OCI-LY1 (cell line): Measurements from ENCODE around the gene NISCH.

Experiments
- H2AFZ ChIP-seq: fragments of 200-600 bp; sonication (generic), shearing (Covaris generic); 2 replicates; pipeline ENCODE4 v1.6.0; 2014; ENCODE audit warnings: antibody characterized with exemption, mild to moderate bottlenecking, low read length
- H3F3A ChIP-seq: fragments of 200-600 bp; sonication (generic), shearing (Covaris generic); 2 replicates; pipeline ENCODE4 v1.6.0; 2014; ENCODE audit warnings: mild to moderate bottlenecking, antibody characterized with exemption, low read length, moderate library complexity; ENCODE audit not compliant: insufficient read depth
- H3K27ac ChIP-seq: fragments of 200-600 bp; sonication (generic); 2 replicates; pipeline ENCODE4 v1.5.1; 2014; ENCODE audit warnings: low read length, mixed run types, mild to moderate bottlenecking, low read depth; ENCODE audit not compliant: poor library complexity, severe bottlenecking
- H3K27me3 ChIP-seq: fragments of 200-600 bp; sonication (generic); 2 replicates; pipeline ENCODE4 v1.6.0; 2014; ENCODE audit warnings: antibody characterized with exemption, mild to moderate bottlenecking, low read length, moderate library complexity; ENCODE audit not compliant: insufficient read depth
- H3K36me3 ChIP-seq: fragments of 200-600 bp; sonication (generic); 2 replicates; pipeline ENCODE4 v1.6.1; 2014; ENCODE audit warnings: mild to moderate bottlenecking, antibody characterized with exemption, low read length, moderate library complexity, mixed read lengths; ENCODE audit not compliant: insufficient read depth
- H3K4me1 ChIP-seq: fragments of 200-600 bp; sonication (generic); 2 replicates; pipeline ENCODE4 v1.5.1; 2014; ENCODE audit warnings: mild to moderate bottlenecking, low read length, moderate library complexity; ENCODE audit not compliant: insufficient read depth, severe bottlenecking
- H3K4me2 ChIP-seq: fragments of 200-600 bp; sonication (generic), shearing (Covaris generic); 2 replicates; pipeline ENCODE4 v1.6.1; 2014; ENCODE audit warnings: low read length
- H3K4me3 ChIP-seq: fragments of 200-600 bp; sonication (generic); 2 replicates; pipeline ENCODE4 v1.5.1; 2014; ENCODE audit warnings: low read length, low read depth, mild to moderate bottlenecking, mixed read lengths; ENCODE audit not compliant: poor library complexity, severe bottlenecking
- H3K79me2 ChIP-seq: fragments of 200-600 bp; shearing (Covaris generic); 2 replicates; pipeline ENCODE4 v1.6.1; 2016; ENCODE audit warnings: mixed run types, low read length, mixed read lengths; ENCODE audit not compliant: insufficient read depth
- H3K9ac ChIP-seq: fragments of 200-600 bp; sonication (generic), shearing (Covaris generic); 2 replicates; pipeline ENCODE4 v1.6.1; 2014; ENCODE audit warnings: mild to moderate bottlenecking, low read length, mixed read lengths
- H3K9me2 ChIP-seq: fragments of 200-600 bp; sonication (generic), shearing (Covaris generic); 2 replicates; pipeline ENCODE4 v1.6.1; 2014; ENCODE audit warnings: low read depth, mild to moderate bottlenecking, low read length, mixed read lengths
- H3K9me3 ChIP-seq: fragments of 200-600 bp; shearing (Covaris generic); 2 replicates; pipeline ENCODE4 v1.6.1; 2014; ENCODE audit warnings: low read length, mixed read lengths
- H4K20me1 ChIP-seq: fragments of 200-600 bp; sonication (generic), shearing (Covaris generic); 2 replicates; pipeline ENCODE4 v1.6.0; 2016; ENCODE audit warnings: mild to moderate bottlenecking, low read length; ENCODE audit not compliant: insufficient read depth
- CTCF ChIP-seq: fragments of 200-600 bp; sonication (generic), shearing (Covaris generic); IDR thresholded peaks from 2 replicates; pipeline ENCODE4 v1.5.1; 2017; ENCODE audit warnings: mild to moderate bottlenecking, antibody characterized with exemption, low read length, moderate library complexity, mixed read lengths
- EZH2 ChIP-seq: fragments of 200-600 bp; sonication (generic), shearing (Covaris generic); IDR thresholded peaks from 2 replicates; pipeline ENCODE4 v1.8.0; 2017; ENCODE audit warnings: borderline replicate concordance, mixed run types, mild to moderate bottlenecking, antibody characterized with exemption, low read length, moderate library complexity, mixed read lengths

NISCH gene

GRCh38 chr3:52539010-52539653 is 83.7 kb downstream of the NISCH start:
- Histone ChIP-seq H3K4me3 (no peak overlapping the region), H3K27me3 (no peaks in the 10 kb centered on the region), H3K79me2 (peaks cover 16% of the 10 kb centered on the region), H3K4me1 (peaks cover 34% of the 10 kb centered on the region), H3K4me2 (no peak overlapping the region), H3K9ac (no peak overlapping the region), H3K9me2 (no peaks in the 10 kb centered on the region), H3K36me3 (peaks cover 23% of the 10 kb centered on the region; the same call in 1 of the 2 replicates), H3K27ac (no peak overlapping the region), H3F3A (peaks cover 16% of the 10 kb centered on the region), H2AFZ (no peak overlapping the region), H4K20me1 (no peaks in the 10 kb centered on the region), H3K9me3 (no peaks in the 10 kb centered on the region)
- TF ChIP-seq CTCF (no peak), EZH2 (no peak)

GRCh38 chr3:52541050-52541449 is 85.6 kb downstream of the NISCH start:
- peaks cover 16% of the 10 kb centered on the region for H3K79me2 ChIP-seq

More at GRCh38 chr3:52541050-52541449, 85.6 kb downstream of the NISCH start:
- H3K36me3 ChIP-seq: peaks cover 33% of the 10 kb centered on the region; the same call in 1 of the 2 replicates
- no peak overlapping the region for H2AFZ ChIP-seq
- H3K9me3 ChIP-seq: no peaks in the 10 kb centered on the region
- H4K20me1 ChIP-seq: no peaks in the 10 kb centered on the region
- H3F3A ChIP-seq: 0 out of 2 replicates have a peak, but pooled peaks cover 5% of the 10 kb centered on the region
- H3K9ac ChIP-seq: no peak overlapping the region
- H3K4me3 ChIP-seq: no peak overlapping the region
- no peaks in the 10 kb centered on the region for H3K9me2 ChIP-seq
- no peak for TF ChIP-seq CTCF
- TF ChIP-seq EZH2: no peak
- H3K4me2 ChIP-seq: no peak overlapping the region
- H3K4me1 ChIP-seq: peaks cover 15% of the 10 kb centered on the region
- no peak overlapping the region for H3K27ac ChIP-seq
- H3K27me3 ChIP-seq: no peaks in the 10 kb centered on the region
